Transverse colon (tissue), 4 donors: ENCODE measurements around the gene TRMT10B. TPM values are rescaled to one million over a fixed set of nuclear protein-coding genes. Genes with fewer than 3 reads are reported as not detected.
"Not testable (repeated sequence)": the region's sequence is repeated elsewhere in the genome, so short reads cannot be mapped to it uniquely, and the experiment has no call there.

Experiments
- DNase-seq: peaks from one replicate; pipeline ENCODE4 v3.0.0-alpha.2; 2019
- H3K27ac ChIP-seq, 4 donors: fragments of 200-600 bp; sonication (generic); 2 replicates each; pipeline ENCODE4 v1.5.1; 2016 to 2018; ENCODE audit warnings: inconsistent platforms in 4 of 4
- H3K27me3 ChIP-seq: fragments of 200-600 bp; sonication (generic); 2 replicates; pipeline ENCODE4 v1.5.1; 2017; ENCODE audit warnings: inconsistent platforms
- H3K36me3 ChIP-seq, 4 donors: fragments of 200-600 bp; sonication (generic); 2 replicates each; pipeline ENCODE4 v1.5.1; 2017 to 2019; ENCODE audit warnings: inconsistent platforms in 4 of 4
- H3K4me1 ChIP-seq, 4 donors: fragments of 200-600 bp; sonication (generic); 2 replicates each; pipeline ENCODE4 v1.5.1; 2017 to 2020; ENCODE audit warnings: inconsistent platforms in 4 of 4
- H3K4me3 ChIP-seq, 4 donors: fragments of 200-600 bp; sonication (generic); 1 replicate in 1 of 4; 2 replicates in 3 of 4; pipeline versions ENCODE4 v1.5.1 to v1.6.1; 2017 to 2019; ENCODE audit warnings: inconsistent platforms in 4 of 4
- H3K9me3 ChIP-seq, 2 donors: fragments of 200-600 bp; sonication (generic); 2 replicates each; pipeline ENCODE4 v1.5.1; 2017 to 2019; ENCODE audit warnings: inconsistent platforms in 2 of 2
- EP300 ChIP-seq: sonication (generic); formaldehyde crosslinking; IDR thresholded peaks from one replicate; pipeline ENCODE4 v1.6.1; 2017; ENCODE audit warnings: antibody characterized with exemption, low read depth
- POLR2A ChIP-seq: fragments of 450-650 bp; IDR thresholded peaks from one replicate; pipeline ENCODE4 v1.6.1; 2016; ENCODE audit warnings: antibody characterized with exemption, mild to moderate bottlenecking, moderate library complexity
- POLR2AphosphoS5 ChIP-seq, 3 donors: sonication (generic); formaldehyde crosslinking; IDR thresholded peaks; one replicate each; pipeline ENCODE4 v1.6.1; 2016; ENCODE audit warnings: antibody characterized with exemption in 3 of 3
- WGBS, 2 donors: methylation state at CpG; one replicate each; pipeline ENCODE4 v1.1.5; 2018; ENCODE audit warnings: low coverage in 1 of 2; 5-methylcytosine and 5-hydroxymethylcytosine counted together
- in situ Hi-C, 4 donors: fragments of 200-750 bp; cut with MboI; loops; one replicate each; pipeline versions ENCODE4 v1.15.0 to v1.15.1; 2017; ENCODE audit warnings: low sequenced_read_pairs in 3 of 4, low pct_ligation_motif_present in 1 of 4, low pct_unique_long_range_greater_than_20kb in 1 of 4
- intact Hi-C: fragments of 100-400 bp; cut with DNase I; formaldehyde crosslinking; loops from one replicate; pipeline ENCODE4 v1.15.1; 2023; ENCODE audit warnings: low total_unique reads
- total RNA-seq, 4 donors: library from RNA; depleted of rRNA; stranded (reverse); fragments of >200 nt; gene quantifications; one replicate each; pipeline ENCODE4 v1.1.0, GENCODE V29; 2016
- TF ChIP-seq, protein P1 (sequence below), 5 experiments: fragments of 200-600 bp in 3 of 5; fragments of 450-650 bp in 2 of 5; sonication (generic) in 3 of 5; IDR thresholded peaks; 1 replicate in 2 of 5; 2 replicates in 3 of 5; pipeline ENCODE4 v1.5.1; 2016 to 2017; ENCODE audit warnings: antibody characterized with exemption in 5 of 5, inconsistent platforms in 3 of 5, mild to moderate bottlenecking in 2 of 5, moderate library complexity in 1 of 5

TRMT10B gene
- total RNA-seq, 4 donors from 2014 or later, result 1.4 to 7.5 (median 4.0) TPM

DNA sequence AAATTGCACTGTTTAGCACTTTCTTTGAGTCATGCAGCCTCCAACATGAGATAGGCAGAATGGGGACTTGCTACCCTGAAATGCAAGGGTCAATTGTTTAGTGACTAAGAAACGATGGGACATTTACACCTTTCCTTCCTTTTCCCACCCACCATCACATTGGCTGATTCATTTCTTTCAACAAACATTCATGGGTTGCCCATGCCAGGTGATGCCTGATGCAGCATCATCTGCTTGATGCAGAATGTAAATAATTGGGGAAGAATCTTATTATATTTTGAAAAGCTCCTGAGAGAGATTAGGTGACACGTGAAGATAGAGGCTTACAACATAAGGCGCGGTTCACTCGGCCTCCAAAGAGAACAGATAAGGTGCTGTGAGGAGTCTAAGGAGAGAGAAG, 4.5 kb upstream of the TRMT10B start:
- TF ChIP-seq, protein P1, sequence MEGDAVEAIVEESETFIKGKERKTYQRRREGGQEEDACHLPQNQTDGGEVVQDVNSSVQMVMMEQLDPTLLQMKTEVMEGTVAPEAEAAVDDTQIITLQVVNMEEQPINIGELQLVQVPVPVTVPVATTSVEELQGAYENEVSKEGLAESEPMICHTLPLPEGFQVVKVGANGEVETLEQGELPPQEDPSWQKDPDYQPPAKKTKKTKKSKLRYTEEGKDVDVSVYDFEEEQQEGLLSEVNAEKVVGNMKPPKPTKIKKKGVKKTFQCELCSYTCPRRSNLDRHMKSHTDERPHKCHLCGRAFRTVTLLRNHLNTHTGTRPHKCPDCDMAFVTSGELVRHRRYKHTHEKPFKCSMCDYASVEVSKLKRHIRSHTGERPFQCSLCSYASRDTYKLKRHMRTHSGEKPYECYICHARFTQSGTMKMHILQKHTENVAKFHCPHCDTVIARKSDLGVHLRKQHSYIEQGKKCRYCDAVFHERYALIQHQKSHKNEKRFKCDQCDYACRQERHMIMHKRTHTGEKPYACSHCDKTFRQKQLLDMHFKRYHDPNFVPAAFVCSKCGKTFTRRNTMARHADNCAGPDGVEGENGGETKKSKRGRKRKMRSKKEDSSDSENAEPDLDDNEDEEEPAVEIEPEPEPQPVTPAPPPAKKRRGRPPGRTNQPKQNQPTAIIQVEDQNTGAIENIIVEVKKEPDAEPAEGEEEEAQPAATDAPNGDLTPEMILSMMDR (IDR thresholded peaks at IDR 0.05), result no peak
- TF ChIP-seq POLR2A (no peak), EP300 (no peak)
- no peak for DNase-seq
- Histone ChIP-seq H3K4me3 (no peak overlapping the region), H3K27me3 (no peaks in the 10 kb centered on the region), H3K27ac (no peak overlapping the region), H3K9me3 (no peaks in the 10 kb centered on the region), H3K36me3 (no peaks in the 10 kb centered on the region), H3K4me1 (peaks cover 0 to 6% (median under 1%) of the 10 kb centered on the region in 4 donors)
- in situ Hi-C loops, result no loop called here
- WGBS, 2 donors, result 54 to 67% methylated on average over 5 of the region's 5 CpGs
- intact Hi-C loops, result no loop called here

DNA sequence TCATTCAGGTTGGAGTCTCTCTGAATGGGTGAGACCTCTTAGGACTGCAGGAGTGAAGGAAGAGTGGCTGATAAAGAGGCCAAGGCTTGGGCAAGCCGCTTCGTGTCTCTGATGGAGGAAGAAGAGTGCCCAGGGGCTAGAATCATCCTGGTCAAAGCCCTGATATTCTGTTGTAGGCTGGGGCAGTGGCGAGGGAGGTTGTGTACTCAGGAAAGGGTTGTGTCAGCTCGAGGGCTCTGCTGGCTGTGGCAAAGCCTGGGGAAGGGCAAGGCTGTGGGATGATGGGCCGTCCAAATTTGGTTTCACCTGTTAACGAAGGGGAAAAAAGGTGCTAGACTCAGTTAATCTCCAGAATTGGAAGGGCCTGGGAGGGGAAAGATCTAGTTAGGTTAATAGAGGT, 2.4 kb upstream of the TRMT10B start:
- Histone ChIP-seq H3K9me3 (no peaks in the 10 kb centered on the region), H3K4me3 (no peak overlapping the region), H3K27ac (no peak overlapping the region), H3K27me3 (no peaks in the 10 kb centered on the region), H3K36me3 (no peaks in the 10 kb centered on the region), H3K4me1 (peaks cover 4 to 12% (median 9%) of the 10 kb centered on the region in 4 donors)
- intact Hi-C loops, result no loop called here
- no peak for DNase-seq
- in situ Hi-C loops, result loop anchor here in 1 of 4 donors (25.0 kb wide), 1 partner anchor 89 kb away; the partner anchor contains the start of gene FRMPD1
- WGBS, 2 donors, result 78 to 82% methylated on average over 4 to 6 of the region's 6 CpGs
- no peak for TF ChIP-seq POLR2A
- TF ChIP-seq, protein P1 (IDR thresholded peaks at IDR 0.05), result no peak
- no peak for TF ChIP-seq POLR2AphosphoS5 (IDR thresholded peaks at IDR 0.05)

DNA sequence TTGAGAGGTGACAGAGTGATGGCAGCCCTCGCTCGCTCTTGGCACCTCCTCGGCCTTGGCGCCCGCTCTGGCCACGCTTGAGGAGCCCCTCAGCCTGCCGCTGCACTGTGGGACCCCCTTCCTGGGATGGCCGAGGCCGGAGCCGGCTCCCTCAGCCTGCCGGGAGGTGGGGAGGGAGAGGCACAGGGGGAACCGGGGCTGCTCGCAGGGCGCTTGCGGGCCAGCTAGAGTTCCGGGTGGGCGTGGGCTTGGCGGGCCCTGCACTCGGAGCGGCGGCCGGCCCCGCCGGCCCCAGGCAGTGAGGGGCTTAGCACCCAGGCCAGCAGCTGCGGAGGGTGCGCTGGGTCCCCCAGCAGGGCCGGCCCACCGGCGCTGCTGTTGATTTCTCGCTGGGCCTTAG, 1.9 kb upstream of the TRMT10B start:
- DNase-seq, H3K9me3 ChIP-seq, H3K27me3 ChIP-seq, H3K27ac ChIP-seq, H3K4me3 ChIP-seq, H3K36me3 ChIP-seq, intact Hi-C loops: not testable (repeated sequence)
- peaks cover 4 to 12% (median 9%) of the 10 kb centered on the region in 4 donors for H3K4me1 ChIP-seq
- 94% methylated on average over 27 of the region's 30 CpGs; no CpG with 5 or more reads in 1 of the 2 donors for WGBS, 2 donors
- in situ Hi-C loops, result loop anchor here in 1 of 4 donors (25.0 kb wide), 1 partner anchor 89 kb away; the partner anchor contains the start of gene FRMPD1

DNA sequence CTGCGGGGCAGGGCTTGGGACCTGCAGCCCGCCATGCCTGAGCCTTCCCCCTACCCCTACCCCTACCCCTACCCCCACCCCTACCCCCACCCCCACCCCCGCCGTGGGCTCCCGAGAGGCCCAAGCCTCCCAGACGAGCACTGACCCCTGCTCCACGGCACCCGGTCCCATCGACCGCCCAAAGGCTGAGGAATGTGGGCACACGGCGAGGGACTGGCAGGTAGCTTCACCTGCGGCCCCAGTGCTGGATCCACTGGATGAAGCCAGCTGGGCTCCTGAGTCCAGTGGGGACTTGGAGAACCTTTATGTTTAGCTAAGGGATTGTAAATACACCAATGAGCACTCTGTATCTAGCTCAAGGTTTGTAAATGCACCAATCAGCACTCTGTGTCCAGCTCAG, 1.5 kb upstream of the TRMT10B start:
- WGBS, 2 donors, result 90% methylated on average over 2 of the region's 13 CpGs; no CpG with 5 or more reads in 1 of the 2 donors

DNA sequence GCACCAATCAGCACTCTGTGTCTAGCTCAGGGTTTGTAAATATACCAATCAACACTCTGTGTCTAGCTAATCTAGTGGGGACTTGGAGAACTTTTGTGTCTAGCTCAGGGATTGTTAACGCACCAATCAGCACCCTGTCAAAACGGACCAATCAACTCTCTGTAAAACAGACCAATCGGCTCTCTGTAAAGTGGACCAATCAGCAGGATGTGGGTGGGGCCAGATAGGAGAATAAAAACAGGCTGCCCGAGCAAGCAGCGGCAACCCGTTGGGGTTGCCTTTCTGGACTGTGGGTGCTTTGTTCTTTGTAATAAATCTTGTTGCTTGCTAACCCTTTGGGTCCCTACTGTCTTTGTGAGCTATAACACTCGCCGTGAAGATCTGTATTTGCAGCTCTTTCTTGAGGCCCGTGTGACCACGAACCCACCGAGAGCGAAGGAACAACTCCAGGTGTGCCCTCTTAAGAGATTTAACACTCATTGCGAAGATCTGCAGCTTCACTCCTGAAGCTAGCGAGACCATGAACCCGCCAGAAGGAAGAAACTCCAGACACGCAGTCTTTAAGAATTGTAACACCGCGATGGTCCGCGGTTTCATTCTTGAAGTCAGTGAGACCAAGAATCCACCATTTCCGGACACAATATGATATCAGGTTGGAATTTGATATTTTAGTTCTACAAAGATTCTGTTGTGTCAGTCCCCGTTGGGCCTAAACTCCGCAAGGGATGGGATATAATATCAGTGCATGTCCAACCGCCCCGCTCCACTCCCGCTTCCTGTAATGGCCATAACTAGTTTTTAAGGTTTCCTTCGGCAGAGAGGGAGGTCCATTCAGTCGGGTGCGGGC, 740 bp upstream of the TRMT10B start:
- no peaks in the 10 kb centered on the region for H3K27me3 ChIP-seq
- in situ Hi-C loops, result loop anchor here in 1 of 4 donors (25.0 kb wide), 1 partner anchor 91 kb away; the partner anchor contains the start of gene FRMPD1
- H3K4me3 ChIP-seq, result peak overlapping the region in 3 of 4 donors; percentile 63 to 81 (median 74)
- H3K9me3 ChIP-seq, result no peaks in the 10 kb centered on the region
- intact Hi-C loops, result no loop called here
- no peak for DNase-seq
- 86 to 90% methylated on average over 19 to 29 of the region's 29 CpGs for WGBS, 2 donors
- peaks cover 4 to 12% (median 9%) of the 10 kb centered on the region in 4 donors for H3K4me1 ChIP-seq
- TF ChIP-seq POLR2A (no peak), POLR2AphosphoS5 (IDR thresholded peaks at IDR 0.05) (no peak), EP300 (no peak)
- TF ChIP-seq, protein P1 (IDR thresholded peaks at IDR 0.05), result no peak
- peak overlapping the region in 2 of 4 donors; percentile 82 to 85 for H3K27ac ChIP-seq
- H3K36me3 ChIP-seq, result no peaks in the 10 kb centered on the region

More for the DNA sequence above, 1.5 kb upstream of the TRMT10B start:
- intact Hi-C loops, DNase-seq, H3K27me3 ChIP-seq, H3K9me3 ChIP-seq, H3K4me3 ChIP-seq, H3K27ac ChIP-seq, H3K36me3 ChIP-seq: not testable (repeated sequence)
- in situ Hi-C loops, result loop anchor here in 1 of 4 donors (25.0 kb wide), 1 partner anchor 90 kb away; the partner anchor contains the start of gene FRMPD1
- peaks cover 4 to 12% (median 9%) of the 10 kb centered on the region in 4 donors for H3K4me1 ChIP-seq
